Hematopoietic multipotent progenitor cell (in vitro differentiated cells): Measurements from ENCODE around the gene SNRNP48. TPM values are rescaled to one million over a fixed set of nuclear protein-coding genes. Genes with fewer than 3 reads are reported as not detected.

ENCODE experiments used
- DNase-seq, 3 donors: peaks; one replicate each; pipeline ENCODE4 v3.0.0-alpha.2; 2011 to 2015; ENCODE audit warnings: low read depth in 2 of 3, low spot score in 2 of 3
- total RNA-seq: library from RNA; depleted of rRNA; stranded (reverse); fragments of >200 nt; gene quantifications from one replicate; pipeline ENCODE4 v1.2.3, GENCODE V29; 2012

The SNRNP48 gene, protein sequence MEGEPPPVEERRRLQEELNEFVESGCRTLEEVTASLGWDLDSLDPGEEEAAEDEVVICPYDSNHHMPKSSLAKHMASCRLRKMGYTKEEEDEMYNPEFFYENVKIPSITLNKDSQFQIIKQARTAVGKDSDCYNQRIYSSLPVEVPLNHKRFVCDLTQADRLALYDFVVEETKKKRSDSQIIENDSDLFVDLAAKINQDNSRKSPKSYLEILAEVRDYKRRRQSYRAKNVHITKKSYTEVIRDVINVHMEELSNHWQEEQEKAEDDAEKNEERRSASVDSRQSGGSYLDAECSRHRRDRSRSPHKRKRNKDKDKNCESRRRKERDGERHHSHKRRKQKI
- 7.5 TPM for total RNA-seq

DNA sequence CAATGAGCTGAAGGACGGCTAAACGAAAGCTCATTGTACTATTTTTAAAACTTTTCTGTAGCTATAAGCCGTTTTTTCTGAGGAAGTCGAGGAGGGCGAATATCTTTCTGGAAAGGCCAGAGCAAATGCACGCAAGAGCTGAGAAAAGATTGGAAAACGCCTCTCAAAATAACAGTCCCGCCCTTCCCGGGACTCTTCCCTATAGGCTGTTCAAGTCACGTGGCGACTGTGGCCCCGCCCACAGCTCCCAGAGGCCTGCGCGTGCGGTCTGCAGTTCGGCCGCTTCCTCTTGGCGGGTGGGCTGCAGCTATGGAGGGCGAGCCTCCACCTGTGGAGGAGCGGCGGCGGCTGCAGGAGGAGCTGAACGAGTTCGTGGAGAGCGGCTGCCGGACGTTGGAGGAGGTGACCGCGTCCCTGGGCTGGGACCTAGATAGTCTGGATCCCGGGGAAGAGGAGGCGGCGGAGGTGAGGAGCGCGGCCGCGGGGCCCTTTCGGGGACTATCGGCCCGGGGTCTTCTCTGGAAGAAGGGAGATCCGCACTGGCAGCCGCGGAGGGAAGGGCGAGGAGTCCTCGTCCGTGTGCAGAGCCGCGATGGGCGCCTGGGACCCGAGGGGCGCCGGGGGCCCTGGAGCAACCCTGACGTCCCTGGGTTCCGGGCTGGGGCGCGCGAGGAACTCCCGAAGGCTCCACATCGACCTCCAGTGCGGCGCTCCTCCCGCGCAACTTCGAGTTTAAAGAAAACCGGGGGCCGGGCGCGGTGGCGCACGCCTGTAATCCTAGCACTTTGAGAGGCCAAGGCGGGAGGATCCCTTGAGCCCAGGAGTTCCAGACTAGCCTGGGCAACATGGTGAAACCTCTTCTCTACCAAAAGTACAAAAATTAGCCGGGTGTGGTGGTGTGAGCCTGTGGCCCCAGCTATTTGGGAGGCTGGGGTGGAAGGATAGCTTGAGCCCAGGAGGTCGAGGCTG lies at the start of gene SNRNP48:
Gene SNRNP48 (plus strand): TSS at position 250 of the 969 bp plus-strand sequence. CDS start 60 bp downstream, at position 310.
- DNase-seq = peak; percentile 69 to 93 (median 88)

DNA sequence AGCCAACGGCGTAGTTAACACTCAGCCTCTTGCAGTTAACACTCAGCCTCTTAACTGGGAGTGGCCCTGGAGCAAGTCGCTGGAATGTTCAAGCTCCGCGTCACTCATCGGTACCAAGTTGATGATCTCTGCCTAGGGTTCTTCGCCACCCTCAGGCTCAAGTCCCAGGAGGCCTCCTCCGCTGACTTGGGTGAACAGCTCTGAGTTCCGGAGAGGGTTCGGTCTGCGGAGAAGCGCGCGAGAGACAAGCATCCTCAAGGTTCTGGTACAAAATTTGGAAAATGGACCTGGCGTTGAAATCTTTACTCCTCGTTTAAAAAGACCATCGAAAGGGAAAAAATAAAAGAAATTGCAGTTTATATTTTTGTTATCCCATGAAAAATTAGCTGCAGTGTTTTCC lies 49.4 kb upstream of the SNRNP48 start:
- DNase-seq = peak in 1 of 3 donors; percentile 18

DNA sequence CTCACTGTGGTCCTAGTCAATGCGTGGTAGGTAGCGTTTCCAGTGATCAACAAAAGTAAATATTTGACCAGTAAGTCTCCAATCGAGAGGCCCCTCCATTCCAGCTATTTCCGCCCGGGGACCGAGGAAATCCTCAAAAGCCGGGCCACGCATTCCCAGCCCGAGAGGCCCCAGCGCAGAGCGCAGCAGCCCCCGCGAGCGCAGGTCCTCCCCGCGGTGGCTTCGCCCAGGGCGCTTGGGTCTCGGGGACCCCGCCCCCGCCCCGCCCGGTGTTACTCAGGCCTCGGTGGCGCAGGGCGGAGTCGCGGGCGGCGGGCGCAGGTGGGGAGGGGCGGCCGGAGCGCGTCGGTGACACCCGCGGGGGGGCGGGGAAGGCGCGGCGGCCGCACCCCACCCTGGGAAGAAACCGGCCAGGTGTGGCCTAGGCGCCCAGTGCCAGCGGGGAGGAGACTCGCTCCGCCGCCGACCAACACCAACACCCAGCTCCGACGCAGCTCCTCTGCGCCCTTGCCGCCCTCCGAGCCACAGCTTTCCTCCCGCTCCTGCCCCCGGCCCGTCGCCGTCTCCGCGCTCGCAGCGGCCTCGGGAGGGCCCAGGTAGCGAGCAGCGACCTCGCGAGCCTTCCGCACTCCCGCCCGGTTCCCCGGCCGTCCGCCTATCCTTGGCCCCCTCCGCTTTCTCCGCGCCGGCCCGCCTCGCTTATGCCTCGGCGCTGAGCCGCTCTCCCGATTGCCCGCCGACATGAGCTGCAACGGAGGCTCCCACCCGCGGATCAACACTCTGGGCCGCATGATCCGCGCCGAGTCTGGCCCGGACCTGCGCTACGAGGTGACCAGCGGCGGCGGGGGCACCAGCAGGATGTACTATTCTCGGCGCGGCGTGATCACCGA lies 48.6 kb upstream of the SNRNP48 start, which contains the start of gene DSP:
Gene DSP (plus strand): TSS at position 497 of the 890 bp plus-strand sequence. CDS start 245 bp downstream, at position 742.
- peak in 2 of 3 donors; percentile 25 to 35 for DNase-seq

DNA sequence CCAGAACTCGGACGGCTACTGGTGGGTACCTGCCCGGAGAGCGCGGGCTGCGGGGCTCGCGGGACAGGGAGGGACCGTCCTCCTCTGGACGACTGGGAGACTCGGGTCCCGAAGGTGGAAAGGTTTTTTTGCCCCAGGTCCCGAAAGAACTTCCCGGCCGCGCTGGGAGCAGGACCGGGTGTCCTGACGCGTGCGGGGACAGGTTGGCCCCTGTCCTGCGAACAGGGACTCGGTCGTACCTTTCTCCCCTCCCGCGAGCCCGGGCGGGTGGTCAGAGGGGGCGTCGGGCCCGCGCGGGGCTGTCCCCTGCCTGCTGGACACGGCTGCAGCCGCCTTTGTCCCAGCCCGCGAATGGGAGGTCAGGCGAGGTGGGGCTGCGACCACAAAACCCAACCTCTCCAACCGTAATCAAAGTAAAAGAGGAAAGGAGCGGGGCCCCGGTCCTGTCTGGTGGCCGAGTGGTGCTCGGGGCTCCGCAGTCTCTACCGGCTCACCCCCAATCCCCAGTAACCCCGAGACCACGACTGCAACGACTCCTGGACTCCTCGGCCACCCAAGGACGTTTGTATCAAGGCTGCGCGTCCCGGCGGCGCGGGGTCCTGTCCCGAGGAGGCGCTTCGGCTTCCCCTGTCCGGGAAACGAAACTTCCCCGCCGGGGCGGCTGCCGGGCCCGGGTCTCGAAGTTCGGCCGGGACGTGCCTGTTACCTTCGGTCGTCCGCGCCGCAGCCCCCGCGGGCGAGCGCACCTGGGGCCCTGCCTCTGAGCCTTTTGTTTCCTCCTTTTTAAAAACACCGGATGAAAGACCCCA lies 47.7 kb upstream of the SNRNP48 start:
- peak in 2 of 3 donors; percentile 14 to 26 for DNase-seq

DNA sequence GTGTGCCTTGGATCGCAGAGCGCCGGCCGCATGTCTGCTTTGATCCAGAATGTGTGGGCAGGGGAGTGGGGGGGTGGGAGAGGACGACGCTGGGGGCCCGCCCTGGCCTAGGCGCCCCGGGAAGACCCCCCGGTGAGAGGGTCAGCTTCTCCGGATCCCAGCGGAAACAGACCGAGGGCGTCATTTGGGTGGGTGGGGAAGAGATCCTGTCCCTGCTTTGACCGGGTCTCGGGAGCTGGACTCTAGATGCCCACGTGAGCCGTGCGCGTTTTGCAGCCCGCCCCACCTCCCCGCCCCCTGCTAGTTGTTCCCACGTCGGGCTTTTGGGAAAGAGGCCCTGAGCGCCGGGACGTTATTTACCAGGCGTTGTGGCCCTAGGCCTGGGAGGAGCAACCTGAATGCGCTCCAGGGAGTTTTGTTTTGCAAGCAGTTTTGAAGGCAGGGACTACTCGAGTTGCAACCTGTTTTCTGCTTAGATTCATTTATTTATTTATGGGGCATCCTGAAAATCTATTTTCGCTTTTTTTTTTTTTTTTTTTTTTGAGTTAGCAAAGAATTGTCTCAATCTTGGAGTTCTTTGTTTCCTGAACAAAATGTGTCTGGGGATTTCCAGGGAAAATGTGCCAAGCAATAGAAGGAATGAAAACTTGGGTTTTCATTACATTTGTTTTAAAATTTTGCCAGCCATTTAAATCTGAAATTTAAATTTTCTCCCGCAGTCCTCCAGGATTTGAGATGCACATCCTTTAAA lies 46.9 kb upstream of the SNRNP48 start:
- peak in 1 of 3 donors; percentile 21 for DNase-seq

DNA sequence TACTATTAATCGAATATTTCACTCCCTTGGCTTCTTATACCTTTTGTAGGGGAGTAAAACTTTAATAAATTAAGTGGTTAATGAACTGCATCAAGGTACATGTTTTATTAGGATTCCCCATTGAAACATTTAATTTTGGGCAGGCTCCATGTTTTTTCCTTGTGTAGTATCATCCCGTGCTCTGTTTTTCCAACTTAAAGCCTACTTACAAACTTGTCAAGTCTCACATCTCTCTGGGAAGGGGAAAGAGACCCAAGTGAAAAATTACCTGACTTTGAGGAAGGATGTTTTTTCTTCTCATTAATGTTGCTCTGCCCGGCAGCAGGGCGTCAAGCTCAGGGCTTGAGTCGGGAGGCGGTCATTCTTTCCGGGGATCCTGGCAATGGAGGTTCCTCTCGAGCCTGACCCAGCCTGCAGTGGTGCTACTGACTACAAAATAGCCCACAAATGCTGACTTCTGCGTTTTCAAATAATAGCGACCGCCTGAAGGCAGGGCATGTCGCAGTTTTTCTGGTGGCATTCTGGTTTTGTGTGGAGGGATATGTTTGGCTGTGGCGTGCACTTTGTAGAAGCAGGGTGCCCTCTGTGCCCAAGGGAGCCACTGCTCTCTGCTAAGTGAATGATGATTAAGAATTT lies 46.1 kb upstream of the SNRNP48 start:
- peak in 2 of 3 donors; percentile 12 to 21 for DNase-seq

DNA sequence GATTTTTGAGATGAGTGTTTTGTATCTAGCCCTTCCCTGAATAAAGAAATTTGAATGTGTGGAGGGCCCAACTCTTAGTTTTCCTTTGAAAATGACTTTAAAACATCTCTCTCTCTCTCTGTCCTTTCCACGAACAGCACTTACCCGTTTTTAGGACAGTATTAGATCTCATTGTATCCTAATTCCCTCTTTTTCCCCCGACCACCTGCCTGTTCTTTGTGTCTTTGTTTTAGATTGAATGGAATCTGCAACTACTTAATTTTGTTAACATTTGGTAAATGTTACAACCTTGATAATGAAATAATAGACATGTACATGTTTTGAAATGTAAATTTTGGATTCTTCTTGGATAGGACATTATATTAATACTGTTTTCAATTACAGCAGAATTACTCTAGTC lies 45.4 kb upstream of the SNRNP48 start:
- no peak for DNase-seq

DNA sequence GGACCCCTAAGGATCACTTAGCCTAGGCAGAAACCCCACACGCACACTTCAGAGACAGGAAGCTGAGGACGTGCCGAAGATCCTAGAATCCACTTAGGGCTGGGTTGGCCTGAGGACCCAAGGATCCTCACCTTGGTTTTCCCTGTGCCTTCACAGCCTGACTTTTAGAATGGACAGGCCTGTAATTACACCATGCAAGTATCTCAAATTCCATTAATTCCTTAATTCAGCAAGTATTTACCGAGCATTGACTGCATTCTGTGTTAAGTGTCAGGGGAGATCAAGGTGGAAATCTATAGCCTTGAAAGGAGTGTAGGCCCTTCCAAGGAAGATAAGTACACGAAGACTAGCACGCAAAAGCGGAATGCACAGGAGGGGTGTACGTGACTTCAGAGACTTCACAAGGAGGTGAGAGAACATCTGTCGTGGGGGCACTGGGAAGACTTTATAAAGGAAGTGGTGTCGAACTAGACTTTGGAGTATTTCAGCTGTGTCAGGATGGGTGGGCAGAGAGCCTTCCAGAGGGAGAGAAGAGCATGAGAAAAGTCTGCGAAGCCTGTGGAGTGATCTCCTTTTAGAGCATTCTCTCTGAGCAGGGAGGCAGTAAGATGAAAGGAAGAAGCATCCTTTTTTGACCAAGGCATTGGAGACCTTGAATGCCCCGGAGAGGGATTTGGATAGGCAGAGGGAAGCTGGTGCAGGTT lies 44.5 kb upstream of the SNRNP48 start:
- no peak for DNase-seq

DNA sequence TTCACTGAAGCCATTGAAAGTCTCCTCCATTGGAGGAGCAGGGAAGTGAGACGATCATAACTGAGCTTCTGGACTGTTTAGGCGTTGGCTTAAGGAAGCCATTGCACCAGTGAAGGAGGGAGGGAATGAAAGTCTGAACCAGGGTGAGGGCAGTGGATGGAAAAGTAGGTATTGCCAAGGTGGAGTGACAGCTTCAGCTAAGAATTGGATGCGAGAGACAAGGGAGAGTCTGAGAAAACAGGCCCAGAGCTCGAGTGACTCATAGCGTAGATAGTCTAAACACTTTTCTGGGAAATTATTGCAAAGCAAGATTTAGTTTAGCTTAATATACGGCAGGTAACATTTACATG lies 44.0 kb upstream of the SNRNP48 start:
- no peak for DNase-seq

DNA sequence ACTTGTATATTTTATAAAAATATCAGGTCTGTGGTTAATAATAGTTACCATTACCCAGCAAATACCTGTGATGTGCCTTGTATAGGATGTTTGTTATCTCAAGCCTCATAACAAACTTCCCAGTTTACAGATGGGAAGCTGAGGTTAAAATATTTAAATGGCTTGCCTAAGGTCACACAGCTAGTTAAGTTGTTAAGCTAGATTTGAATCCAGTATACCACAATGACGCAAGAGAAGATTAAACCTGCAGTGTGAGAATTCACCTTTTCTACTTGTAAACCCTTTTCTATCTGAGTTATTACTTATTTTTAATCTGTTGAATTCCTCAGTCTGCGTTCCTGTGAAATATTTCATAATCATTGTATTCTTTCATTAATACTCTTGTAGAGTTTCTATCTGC lies 43.6 kb upstream of the SNRNP48 start:
- DNase-seq = no peak

DNA sequence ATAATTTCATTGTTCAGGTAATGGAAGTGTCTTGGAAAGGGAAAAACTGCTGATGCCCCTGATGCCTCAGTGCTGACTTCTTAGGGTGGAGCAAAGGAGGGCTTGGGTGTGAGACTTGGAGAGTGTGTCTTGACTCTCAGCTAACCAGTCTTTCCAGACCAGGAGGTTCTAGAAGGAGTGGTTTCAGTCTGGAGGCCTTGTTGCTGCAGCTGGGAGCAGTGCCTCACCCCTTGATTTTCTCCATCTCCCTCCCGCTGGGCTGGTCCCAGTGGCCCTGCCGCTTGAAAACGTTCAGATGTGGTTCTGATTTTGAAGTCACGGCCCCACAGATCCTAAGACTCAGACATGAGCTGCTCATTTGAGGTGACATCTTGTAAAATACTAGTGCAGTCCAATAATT lies 43.1 kb upstream of the SNRNP48 start:
- no peak for DNase-seq

DNA sequence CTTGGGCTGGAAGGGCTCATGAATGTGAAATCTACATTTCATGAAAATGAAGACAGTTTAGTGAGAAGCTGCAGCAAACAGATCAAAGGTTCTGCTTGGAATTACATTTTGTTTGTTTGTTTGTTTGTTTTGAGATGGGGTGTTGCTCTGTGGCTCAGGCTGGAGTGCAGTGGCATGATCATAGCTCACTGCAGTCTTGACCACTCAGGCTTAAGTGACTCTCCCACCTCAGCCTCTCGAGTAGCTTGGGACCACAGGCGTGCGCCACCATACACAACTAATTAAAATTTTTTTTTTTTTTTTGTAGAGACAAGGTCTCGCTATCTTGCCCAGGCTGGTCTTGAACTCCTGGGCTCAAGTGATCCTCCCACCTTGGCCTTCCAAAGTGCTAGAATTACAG lies 42.7 kb upstream of the SNRNP48 start:
- no peak for DNase-seq

DNA sequence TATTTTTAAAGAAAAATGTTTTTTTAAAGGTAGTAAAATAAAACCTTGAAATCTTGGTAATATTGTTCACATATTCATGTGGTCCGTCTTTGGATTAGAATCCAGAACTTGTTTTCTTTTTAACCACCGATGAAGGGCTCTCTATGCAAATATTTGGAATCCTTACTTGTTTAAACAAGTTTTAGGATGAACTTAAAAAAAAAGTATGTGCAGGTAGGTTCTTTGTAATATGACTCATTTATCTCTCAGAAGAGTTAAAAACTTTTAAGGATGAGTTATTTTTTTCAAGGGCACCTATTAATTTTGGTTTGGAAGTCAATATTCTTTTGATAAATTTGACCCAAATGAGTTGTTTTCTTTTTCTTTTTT lies 39.6 kb upstream of the SNRNP48 start:
- DNase-seq = no peak

DNA sequence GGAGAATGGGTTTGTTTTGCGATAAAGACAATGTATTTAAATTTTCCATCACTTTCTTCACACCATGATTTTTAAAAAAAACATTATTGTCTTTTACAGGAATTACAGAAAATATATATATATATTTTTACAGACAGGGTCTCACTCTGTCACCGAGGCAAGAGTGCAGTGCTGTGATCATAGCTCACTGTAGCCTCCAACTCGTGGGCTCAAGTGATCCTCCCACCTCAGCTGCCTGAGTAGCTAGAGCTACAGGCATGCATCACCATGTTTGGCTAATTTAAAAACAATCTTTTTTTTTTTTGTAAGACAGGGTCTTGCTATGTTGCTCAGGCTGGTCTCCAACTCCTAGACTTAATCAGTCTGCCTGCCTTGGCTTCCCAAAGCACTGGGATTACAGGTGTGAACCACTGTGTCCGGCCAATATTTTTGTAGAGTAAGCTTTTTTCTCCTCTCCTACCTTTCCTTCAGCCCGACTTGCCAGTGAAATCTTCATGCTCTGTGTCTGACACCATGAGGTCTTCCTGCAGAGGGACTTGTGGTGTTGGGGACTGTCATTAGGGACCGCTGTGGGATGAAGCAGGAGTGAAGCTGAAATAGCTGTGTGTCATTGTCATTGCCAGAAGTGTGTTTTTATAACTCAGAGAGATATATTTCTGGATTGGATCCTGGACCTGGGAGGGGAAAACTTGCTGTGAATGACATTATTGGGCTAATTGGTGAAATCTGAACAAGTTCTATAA lies 35.3 kb upstream of the SNRNP48 start:
- no peak for DNase-seq

DNA sequence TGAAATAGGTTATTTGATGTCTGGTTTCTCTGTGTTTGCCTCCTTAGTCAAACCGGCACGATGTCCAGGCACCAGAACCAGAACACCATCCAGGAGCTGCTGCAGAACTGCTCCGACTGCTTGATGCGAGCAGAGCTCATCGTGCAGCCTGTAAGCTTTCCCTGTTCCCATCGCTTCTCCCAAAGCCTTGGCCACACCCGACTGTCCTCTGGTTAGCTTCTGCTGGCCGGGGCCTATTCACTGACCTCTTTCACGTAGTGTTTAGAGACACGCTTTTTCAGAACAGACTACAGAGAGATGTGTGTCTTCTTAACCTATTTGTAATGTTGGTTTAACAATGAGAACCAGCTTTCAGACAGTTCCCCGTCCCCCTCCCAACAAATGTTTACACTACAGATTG lies 34.3 kb upstream of the SNRNP48 start:
- no peak for DNase-seq

DNA sequence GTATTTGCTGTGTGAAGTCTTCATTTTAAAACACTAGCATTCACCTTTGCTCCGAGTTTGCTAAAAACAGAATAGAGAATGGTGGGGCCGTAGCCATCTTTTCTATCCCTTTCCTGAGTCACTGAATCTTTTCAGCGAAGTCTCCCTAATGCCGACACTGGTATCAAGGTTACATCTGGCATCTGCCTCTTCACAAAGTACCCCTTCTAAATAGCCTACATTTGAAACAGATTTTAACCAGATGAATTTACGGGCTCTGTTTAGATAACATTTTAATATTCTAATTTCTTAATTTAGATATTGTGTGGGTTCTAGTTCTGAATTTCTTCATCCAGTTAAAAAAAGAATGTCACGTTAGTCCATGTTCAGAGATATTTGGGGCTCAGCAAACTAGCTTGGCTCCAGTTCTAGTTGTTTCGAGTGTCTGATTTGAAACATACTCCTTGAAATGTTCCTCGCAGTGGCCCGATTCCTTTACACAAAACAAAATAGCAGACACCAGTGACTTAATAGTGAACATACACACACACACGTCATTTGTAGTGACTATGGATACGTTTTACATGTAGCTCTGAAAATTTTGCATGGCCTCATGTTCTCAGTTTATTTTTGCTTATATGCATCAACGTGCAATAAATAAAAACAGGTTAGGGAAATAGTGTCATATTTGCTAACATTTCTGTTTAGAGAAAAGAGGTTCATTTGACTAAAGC lies 33.4 kb upstream of the SNRNP48 start:
- DNase-seq = no peak

DNA sequence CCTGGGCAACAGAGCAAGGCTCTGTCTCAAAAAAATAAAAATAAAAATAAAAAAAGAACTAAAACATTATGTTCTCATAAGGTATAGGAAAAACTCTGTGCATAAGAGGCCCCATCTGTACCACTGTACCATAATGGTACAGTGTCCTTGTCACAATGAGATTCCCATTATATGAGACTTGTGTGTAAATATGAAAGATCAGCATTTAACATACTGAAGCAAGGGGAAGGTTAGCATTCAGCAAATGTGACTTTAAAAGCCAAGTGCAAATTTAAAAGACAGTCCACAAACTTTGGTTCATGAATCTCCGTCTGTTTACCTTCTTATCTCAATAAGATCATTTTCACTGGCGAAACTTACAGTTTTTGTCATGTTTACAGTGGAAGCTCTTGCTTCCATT lies 32.3 kb upstream of the SNRNP48 start:
- DNase-seq = no peak
